ENCODE measurements around the gene LRRC23.

DNA sequence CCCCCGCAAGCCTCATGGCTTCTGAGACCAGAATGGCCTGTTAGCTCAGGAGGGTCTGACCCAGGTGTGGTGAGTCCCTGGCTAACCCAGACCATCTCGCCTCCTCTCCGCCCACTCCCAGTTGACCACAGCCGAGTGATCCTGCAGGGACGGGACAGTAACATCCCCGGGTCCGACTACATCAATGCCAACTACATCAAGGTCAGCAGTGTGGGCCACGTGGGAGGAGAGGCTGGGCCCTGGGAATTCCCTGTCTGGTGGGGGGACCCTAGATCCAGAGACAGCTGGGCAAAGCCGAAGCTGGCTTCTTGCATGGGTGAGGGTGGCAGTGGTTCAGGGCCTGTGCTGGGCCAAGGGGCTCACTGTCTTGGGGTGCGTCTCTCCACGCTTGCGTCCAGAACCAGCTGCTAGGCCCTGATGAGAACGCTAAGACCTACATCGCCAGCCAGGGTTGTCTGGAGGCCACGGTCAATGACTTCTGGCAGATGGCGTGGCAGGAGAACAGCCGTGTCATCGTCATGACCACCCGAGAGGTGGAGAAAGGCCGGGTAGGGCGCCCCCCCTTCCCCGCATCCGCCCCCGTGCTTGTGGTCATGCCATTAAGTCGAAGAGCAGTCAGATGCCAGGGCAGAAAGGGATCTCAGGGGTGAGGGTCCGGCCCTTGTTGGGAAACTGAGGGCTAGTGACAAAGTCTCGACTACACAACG lies 51.6 kb downstream of the LRRC23 start:
- TF ChIP-seq, protein P1, sequence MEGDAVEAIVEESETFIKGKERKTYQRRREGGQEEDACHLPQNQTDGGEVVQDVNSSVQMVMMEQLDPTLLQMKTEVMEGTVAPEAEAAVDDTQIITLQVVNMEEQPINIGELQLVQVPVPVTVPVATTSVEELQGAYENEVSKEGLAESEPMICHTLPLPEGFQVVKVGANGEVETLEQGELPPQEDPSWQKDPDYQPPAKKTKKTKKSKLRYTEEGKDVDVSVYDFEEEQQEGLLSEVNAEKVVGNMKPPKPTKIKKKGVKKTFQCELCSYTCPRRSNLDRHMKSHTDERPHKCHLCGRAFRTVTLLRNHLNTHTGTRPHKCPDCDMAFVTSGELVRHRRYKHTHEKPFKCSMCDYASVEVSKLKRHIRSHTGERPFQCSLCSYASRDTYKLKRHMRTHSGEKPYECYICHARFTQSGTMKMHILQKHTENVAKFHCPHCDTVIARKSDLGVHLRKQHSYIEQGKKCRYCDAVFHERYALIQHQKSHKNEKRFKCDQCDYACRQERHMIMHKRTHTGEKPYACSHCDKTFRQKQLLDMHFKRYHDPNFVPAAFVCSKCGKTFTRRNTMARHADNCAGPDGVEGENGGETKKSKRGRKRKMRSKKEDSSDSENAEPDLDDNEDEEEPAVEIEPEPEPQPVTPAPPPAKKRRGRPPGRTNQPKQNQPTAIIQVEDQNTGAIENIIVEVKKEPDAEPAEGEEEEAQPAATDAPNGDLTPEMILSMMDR (IDR thresholded peaks at IDR 0.05), result no peak
- no peak for TF ChIP-seq POLR2A (IDR thresholded peaks at IDR 0.05; ENCODE audit: low read depth)
